WERI-Rb-1 (cell line): ENCODE data around the gene DHRSX.

Experiments used
- DNase-seq: peaks from one replicate; pipeline ENCODE4 v3.0.0-alpha.2; 2020
- H3K27ac ChIP-seq: fragments of 250-450 bp; sonication (Bioruptor Pico); 2 replicates; pipeline ENCODE4 v1.5.1; 2020; ENCODE audit warnings: mild to moderate bottlenecking, moderate library complexity
- H3K27me3 ChIP-seq: fragments of 250-450 bp; sonication (Bioruptor Pico); 2 replicates; pipeline ENCODE4 v1.5.1; 2021; ENCODE audit warnings: mild to moderate bottlenecking, low read depth, moderate library complexity; ENCODE audit not compliant: insufficient read depth, severe bottlenecking
- H3K36me3 ChIP-seq: fragments of 250-450 bp; sonication (Bioruptor Pico); 2 replicates; pipeline ENCODE4 v1.5.1; 2020; ENCODE audit warnings: mild to moderate bottlenecking, moderate library complexity
- H3K4me3 ChIP-seq: 2 replicates; pipeline ENCODE4 v1.5.1; 2011; ENCODE audit warnings: low read depth, mild to moderate bottlenecking, control low read depth, low read length
- H3K9me3 ChIP-seq: fragments of 250-450 bp; sonication (Bioruptor Pico); 2 replicates; pipeline ENCODE4 v1.5.1; 2021; ENCODE audit warnings: mild to moderate bottlenecking, moderate library complexity; ENCODE audit not compliant: severe bottlenecking
- TF ChIP-seq, protein P1 (sequence below): IDR thresholded peaks from 2 replicates; pipeline ENCODE4 v1.5.1; 2011; ENCODE audit warnings: low read depth, mild to moderate bottlenecking, control low read depth, inconsistent platforms, low read length

DHRSX gene

DNA sequence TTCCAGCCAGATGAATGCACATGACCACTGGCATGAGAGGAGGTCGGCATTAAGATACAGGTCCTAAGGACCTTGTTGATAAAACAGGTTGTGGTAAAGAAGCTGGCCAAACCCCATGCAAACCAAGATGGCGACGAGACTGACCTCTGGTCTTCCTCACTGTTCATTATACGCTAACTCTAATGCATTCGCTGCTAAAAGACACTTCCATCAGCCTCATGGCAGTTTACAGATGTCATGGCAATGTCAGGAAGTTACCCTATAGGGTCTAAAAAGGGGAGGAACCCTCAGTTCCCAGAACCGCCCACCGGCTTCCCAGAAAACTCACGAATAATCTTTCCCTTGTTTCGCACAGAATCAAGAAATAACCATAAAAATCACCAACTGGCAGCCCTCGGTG is 182.4 kb downstream of the DHRSX start:
- Histone ChIP-seq H3K27ac (no peak overlapping the region), H3K27me3 (no peaks in the 10 kb centered on the region), H3K4me3 (no peak overlapping the region), H3K36me3 (peaks cover 3% of the 10 kb centered on the region; the same call in 1 of the 2 replicates), H3K9me3 (peaks cover 5% of the 10 kb centered on the region)
- TF ChIP-seq, protein P1, sequence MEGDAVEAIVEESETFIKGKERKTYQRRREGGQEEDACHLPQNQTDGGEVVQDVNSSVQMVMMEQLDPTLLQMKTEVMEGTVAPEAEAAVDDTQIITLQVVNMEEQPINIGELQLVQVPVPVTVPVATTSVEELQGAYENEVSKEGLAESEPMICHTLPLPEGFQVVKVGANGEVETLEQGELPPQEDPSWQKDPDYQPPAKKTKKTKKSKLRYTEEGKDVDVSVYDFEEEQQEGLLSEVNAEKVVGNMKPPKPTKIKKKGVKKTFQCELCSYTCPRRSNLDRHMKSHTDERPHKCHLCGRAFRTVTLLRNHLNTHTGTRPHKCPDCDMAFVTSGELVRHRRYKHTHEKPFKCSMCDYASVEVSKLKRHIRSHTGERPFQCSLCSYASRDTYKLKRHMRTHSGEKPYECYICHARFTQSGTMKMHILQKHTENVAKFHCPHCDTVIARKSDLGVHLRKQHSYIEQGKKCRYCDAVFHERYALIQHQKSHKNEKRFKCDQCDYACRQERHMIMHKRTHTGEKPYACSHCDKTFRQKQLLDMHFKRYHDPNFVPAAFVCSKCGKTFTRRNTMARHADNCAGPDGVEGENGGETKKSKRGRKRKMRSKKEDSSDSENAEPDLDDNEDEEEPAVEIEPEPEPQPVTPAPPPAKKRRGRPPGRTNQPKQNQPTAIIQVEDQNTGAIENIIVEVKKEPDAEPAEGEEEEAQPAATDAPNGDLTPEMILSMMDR = no peak
- no peak for DNase-seq

GRCh38 chrX:2317527-2318055 is 183.2 kb downstream of the DHRSX start:
- TF ChIP-seq, protein P1 = no peak
- Histone ChIP-seq H3K27ac (no peak overlapping the region), H3K36me3 (peaks cover 3% of the 10 kb centered on the region; the same call in 1 of the 2 replicates)

DNA sequence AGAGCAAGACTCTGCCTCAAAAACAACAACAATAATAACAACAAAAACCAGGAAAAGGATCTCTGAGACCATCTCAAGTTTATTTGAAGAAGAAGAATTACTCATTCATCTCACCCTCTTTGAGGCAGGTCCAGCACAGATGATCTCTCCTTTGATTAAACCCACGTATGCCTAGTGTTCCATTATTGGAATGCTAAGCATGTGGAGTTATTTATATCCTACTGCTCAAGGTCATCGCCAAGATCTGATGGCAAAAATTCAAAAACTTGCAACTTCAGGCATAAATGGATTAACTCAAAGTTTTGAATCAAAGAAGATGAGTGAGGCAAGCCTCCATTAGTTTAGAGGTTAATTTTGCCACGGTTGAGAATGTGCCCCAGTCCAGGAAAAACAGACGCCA is 184.2 kb downstream of the DHRSX start:
- peaks cover 5% of the 10 kb centered on the region for H3K9me3 ChIP-seq
- no peak overlapping the region for H3K4me3 ChIP-seq
- peaks cover 3% of the 10 kb centered on the region; the same call in 1 of the 2 replicates for H3K36me3 ChIP-seq
- H3K27me3 ChIP-seq = no peaks in the 10 kb centered on the region
- TF ChIP-seq, protein P1 = no peak
- H3K27ac ChIP-seq = no peak overlapping the region
- no peak for DNase-seq

More at GRCh38 chrX:2317527-2318055, 183.2 kb downstream of the DHRSX start:
- Histone ChIP-seq H3K4me3 (no peak overlapping the region), H3K27me3 (no peaks in the 10 kb centered on the region), H3K9me3 (peaks cover 5% of the 10 kb centered on the region)
- DNase-seq = no peak

GRCh38 chrX:2315434-2315833 is 185.3 kb downstream of the DHRSX start:
- H3K4me3 ChIP-seq = no peak overlapping the region
- no peak overlapping the region for H3K27ac ChIP-seq
- no peaks in the 10 kb centered on the region; the same call in 1 of the 2 replicates for H3K36me3 ChIP-seq
- H3K9me3 ChIP-seq = peaks cover 5% of the 10 kb centered on the region
- DNase-seq = no peak
- no peaks in the 10 kb centered on the region for H3K27me3 ChIP-seq
- TF ChIP-seq, protein P1 = no peak

DNA sequence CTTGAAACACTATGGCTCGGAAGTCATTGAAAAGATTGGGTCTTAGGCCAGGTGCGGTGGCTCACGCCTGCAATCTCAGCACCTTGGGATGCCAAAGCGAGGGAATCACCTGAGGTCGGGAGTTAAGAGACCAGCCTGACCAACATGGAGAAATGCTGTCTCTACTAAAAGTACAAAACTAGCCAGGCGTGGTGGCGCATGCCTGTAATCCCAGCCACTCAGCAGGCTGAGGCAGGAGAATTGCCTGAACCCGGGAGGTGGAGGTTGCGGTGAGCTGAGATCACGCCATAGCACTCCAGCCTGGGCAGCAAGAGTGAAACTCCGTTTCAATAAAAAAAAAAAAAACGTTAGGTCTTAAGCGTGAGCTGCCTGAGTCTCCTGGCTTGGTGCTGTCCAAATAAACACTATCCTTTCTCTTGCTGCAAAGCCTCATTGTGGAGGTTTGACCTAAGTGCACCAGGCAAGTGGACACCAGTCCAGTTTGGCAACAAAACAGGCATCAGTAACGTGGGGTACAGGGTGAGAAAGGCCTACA is 185.9 kb downstream of the DHRSX start:
- no peaks in the 10 kb centered on the region; the same call in 1 of the 2 replicates for H3K36me3 ChIP-seq
- TF ChIP-seq, protein P1 = no peak
- no peak overlapping the region for H3K27ac ChIP-seq
- peaks cover 5% of the 10 kb centered on the region for H3K9me3 ChIP-seq
- H3K4me3 ChIP-seq = no peak overlapping the region
- DNase-seq = no peak
- H3K27me3 ChIP-seq = no peaks in the 10 kb centered on the region
